K562 (cell line): ENCODE measurements around the gene LZTR1. TPM values are rescaled to one million over a fixed set of nuclear protein-coding genes. Genes with fewer than 3 reads are reported as not detected.

Experiments used
- CEBPB ChIP-seq: fragments of 450-650 bp; IDR thresholded peaks from 2 replicates; pipeline ENCODE4 v1.6.1; 2016; ENCODE audit warnings: missing genetic modification characterization, missing compliant biosample characterization
- ELK1 ChIP-seq: sonication (generic); formaldehyde crosslinking; IDR thresholded peaks from 2 replicates; pipeline ENCODE4 v1.8.1; 2022; ENCODE audit warnings: missing genetic modification reagents
- ID3 ChIP-seq, 2 experiments: fragments of 250-450 bp in 1 of 2; fragments of 450-650 bp in 1 of 2; sonication (Bioruptor Pico) in 1 of 2; IDR thresholded peaks; 2 replicates each; pipeline versions ENCODE4 v1.6.1 to v1.8.0; 2016 to 2021; ENCODE audit warnings: mild to moderate bottlenecking in 2 of 2, moderate library complexity in 2 of 2, missing compliant biosample characterization in 1 of 2, missing genetic modification characterization in 1 of 2
- KLF1 ChIP-seq: fragments of 450-650 bp; IDR thresholded peaks from 2 replicates; pipeline ENCODE4 v1.6.1; 2016; ENCODE audit warnings: missing genetic modification characterization, missing compliant biosample characterization
- RBBP5 ChIP-seq: fragments of 200-600 bp; sonication (generic); IDR thresholded peaks from 2 replicates; pipeline ENCODE4 v1.6.1; 2012; ENCODE audit warnings: borderline replicate concordance, mild to moderate bottlenecking, low read length, control low read depth, inconsistent platforms; ENCODE audit not compliant: insufficient read depth, poor library complexity, severe bottlenecking
- ZFX ChIP-seq: sonication (generic); formaldehyde crosslinking; IDR thresholded peaks from 2 replicates; pipeline ENCODE4 v1.8.0; 2022; ENCODE audit warnings: mild to moderate bottlenecking, missing genetic modification reagents, moderate library complexity
- ZNF318 ChIP-seq, 2 experiments: fragments of 450-650 bp; IDR thresholded peaks; 2 replicates each; pipeline ENCODE4 v1.6.1; 2016; ENCODE audit warnings: mild to moderate bottlenecking in 2 of 2, borderline replicate concordance in 1 of 2, low read depth in 1 of 2, moderate library complexity in 1 of 2
- polyA plus RNA-seq, 8 experiments: library from polyadenylated mRNA; depleted of rRNA in 4 of 8; stranded (reverse) in 5 of 8; unstranded in 3 of 8; fragments of >200 nt; fragmentation: Nextera tagmentation in 2 of 8; fragmentation: Illumina TruSeq in 1 of 8; extraction: Ambion mirVana in 2 of 8; extraction: Trizol in 1 of 8; gene quantifications; 2 replicates each; pipeline versions ENCODE4 v1.2.1 to v1.2.3, GENCODE V29; 2011 to 2014; ENCODE audit warnings: inconsistent platforms in 1 of 8, missing spikeins in 1 of 8
- total RNA-seq, 7 experiments: library from RNA; depleted of rRNA in 6 of 7; stranded (reverse); fragments of >200 nt in 6 of 7; fragmentation: Illumina TruSeq in 2 of 7; extraction: Trizol in 2 of 7; gene quantifications; 2 replicates each; pipeline versions ENCODE4 v1.2.1 to v1.2.3, GENCODE V29; 2011 to 2021; ENCODE audit warnings: low replicate concordance in 1 of 7

The LZTR1 gene
- total and polyA plus RNA-seq, 9 of the 15 experiments (the other 6 are each of a cell fraction or from before 2014, with no cell fraction given), result 2.2 to 135 (median 63.0) TPM

- TF ChIP-seq ZNF318 (IDR thresholded peaks at IDR 0.05; ENCODE audit: borderline replicate concordance in 1 of 2, low read depth in 1 of 2) (no peak), RBBP5 (peak; percentile 9), ELK1 (0 out of 2 replicates have a peak, but pooled peaks have one; percentile 38), ZFX (CRISPR knock-in tag) (no peak), CEBPB (tag) (no peak), ID3 (CRISPR knock-in tag; IDR thresholded peaks at IDR 0.05) (no peak), ID3 (tag; IDR thresholded peaks at IDR 0.05) (peak; percentile 44; the same call in 1 of the 2 replicates), KLF1 (tag) (peak; percentile 54; the same call in 1 of the 2 replicates)
Measured at GRCh38 chr22:21025763-21026755, 44.0 kb downstream of the LZTR1 start (continued).
